ENCODE results near the gene SLC22A16.

SLC22A16 gene

DNA sequence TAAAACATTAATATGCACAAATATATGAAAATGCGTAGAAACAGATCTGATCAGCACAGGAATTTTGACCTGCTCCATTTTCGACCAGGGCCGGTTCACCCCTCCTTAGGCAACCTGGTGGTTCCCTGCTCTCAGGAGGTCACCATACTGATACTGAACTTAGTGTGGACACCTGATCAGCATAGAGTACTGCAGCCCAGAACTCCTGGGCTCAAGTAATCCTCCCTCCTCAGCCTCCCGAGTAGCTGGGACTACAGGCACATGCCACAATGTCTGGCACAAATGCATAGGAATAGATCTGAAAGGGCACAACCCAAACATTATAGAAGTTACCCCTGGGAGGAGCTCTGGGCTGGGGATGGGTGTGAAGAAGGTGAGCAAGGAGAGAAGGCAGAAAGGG is 36.4 kb downstream of the SLC22A16 start:
- DNase-seq = no peak

DNA sequence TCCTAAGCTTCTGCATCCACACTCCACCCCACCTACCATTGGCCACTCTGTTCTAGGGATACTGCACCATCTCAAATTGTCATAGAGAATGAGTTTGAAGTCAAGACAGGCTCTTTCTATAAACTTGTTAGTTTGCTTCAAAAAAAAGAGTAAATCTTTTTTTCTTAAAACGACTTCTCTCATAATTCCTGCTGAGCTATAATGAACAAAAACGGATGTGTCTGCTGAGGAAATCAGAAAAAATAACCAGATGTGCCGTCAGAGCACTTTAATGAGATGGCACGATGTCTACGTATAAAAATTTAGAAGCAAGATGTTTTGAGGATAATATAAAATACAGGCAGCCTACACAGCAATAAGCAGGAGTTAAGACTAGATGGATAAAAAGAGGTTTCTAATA is 37.1 kb downstream of the SLC22A16 start:
- DNase-seq = no peak

DNA sequence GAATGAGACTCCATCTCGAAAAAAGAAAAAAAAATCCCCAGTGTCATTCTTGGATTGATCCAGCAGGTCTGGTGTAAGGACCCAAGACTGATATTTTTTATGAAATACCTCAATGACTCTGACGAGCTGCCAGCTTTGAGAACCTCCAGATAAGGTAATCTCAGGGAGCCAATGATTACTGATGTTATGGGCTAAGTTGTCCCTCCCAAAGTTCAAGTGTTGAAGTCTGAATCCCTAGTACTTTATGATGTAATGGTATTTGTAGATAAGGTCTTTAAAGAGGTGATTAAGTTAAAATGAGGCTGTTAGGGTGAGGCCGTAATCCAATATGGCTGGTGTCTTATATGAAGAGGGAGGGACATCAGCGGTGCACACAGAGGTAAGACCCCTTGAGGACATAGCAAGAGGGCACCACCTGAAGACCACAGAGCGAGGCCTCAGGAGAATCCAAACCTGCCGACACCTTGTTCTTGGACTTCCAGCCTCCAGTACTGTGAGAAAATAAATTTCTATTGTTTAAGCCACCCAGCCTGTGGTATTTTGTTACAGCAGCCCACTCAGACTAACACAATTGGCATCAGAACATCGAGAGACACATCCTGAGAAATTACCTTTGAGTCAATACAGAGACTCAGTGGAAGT is 41.3 kb downstream of the SLC22A16 start:
- no peak for DNase-seq

DNA sequence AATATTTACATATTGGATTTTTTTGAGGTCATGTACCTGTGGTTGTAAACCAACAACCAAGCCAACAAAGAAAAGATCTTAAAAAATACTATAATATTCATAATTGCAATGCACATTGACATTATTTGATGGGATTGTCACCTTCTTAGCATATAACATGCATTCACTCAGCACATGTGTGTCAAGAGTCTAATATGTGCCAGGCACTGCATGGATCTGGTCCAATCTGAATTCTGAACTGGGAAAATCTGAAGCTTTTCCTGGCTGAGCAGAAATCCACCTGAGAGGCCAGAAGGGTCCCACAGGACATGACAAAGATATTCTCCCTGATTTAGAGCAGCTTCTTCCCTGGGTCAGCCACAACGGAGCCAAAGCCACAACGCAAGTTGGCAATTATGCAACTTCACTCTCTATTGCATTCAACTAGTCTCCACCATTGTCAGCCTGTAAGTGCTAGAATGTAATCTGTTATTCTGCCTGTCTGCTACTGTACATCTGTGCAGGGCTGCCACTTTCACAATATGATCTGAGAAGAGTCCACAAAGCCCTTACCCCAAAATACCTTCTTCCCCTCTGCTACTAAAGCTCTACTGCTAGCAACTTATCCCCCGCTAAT is 44.0 kb downstream of the SLC22A16 start:
- no peak for DNase-seq

DNA sequence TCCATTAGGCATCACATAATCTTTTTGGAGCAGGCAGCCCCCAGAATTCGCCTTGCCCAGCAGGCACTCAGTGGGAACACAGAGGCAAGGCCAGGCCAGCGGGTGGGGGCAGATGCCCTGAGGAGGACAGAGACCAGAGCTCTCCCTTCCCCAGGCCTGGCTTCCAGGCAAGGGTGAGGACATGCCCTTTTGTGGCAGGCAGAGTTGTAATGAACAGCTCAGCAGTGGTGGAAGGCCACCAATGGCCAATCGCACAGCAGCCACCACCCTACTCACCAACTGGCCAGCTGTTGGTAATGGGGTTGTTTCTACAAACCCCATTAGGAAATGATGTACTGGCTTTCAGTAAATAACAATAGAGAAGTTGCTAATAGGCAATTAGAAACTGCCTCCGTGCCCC is 45.7 kb downstream of the SLC22A16 start:
- no peak for DNase-seq

DNA sequence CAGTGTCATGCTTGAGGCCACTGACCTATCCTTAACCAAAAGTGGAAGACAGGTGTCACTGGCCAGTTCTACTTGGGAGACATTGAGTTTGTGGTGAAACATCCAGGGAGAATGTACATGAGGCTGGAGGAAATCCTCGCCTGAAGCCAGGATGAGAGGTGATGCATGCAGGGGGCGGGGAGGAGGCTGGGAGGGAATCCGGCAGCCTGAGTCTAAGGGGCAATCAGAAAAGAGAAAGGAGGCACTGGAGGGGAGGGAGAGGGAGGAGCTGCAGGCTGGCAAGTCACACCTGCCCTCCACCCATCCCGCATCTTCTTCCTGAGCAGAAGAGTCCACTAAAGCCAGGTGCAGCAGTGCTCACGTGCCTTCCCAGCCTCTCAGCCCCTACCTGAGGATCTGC is 46.2 kb downstream of the SLC22A16 start:
- DNase-seq = no peak

DNA sequence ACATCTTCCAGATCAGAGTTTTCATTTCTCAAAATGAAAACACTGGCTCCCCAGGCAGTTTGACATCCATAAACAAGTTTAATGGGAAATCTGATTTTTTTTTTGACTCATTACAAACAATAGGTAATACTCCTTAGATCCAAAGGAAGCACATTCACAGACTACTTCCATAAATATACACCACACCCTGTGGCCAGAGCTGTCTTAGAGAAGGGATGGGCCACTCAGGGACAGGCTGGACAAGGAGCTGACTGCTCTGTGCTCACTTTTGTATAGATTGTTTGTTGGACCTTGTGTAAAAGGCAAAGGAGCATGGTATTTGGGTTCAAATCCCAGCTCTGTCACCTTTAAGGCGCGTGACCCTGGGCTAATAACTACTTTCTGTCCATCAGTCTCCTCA is 48.3 kb downstream of the SLC22A16 start:
- DNase-seq = no peak

DNA sequence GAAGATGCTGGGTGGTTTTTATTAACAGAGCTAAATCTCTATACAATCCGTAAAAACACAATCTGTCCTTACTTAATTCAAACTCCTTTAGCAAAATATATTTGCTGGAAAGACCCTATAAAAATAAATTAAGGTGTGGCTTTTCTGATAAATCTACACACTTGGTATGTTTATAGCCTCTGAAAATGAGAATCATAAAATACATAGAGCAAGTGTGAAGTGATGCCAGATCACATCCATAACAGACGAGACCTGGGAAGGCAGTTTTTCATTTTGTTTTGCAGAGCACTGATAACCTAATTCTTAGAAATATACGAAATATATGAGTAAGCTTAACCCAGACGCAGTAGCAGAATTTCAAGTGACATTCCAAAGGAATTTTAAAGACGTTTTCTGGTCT is 50.6 kb downstream of the SLC22A16 start:
- DNase-seq = no peak

DNA sequence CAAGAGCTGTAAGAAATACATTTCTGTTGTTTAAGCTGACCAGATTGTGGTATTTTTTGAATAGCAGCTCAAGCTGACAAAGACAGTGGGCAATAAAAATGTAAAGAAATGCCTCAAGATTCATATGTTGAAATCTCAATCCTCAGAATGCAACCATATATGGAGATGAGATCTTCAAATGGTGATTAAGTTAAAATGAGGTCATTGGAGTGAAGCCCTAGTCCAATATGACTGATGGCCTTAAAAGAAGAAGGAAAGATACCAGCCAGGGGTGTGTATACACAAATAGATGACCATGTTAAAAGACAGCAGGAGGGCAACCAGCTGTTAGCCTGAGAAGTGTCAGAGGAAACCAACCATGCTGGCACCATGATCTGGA is 54.0 kb downstream of the SLC22A16 start:
- no peak for DNase-seq

DNA sequence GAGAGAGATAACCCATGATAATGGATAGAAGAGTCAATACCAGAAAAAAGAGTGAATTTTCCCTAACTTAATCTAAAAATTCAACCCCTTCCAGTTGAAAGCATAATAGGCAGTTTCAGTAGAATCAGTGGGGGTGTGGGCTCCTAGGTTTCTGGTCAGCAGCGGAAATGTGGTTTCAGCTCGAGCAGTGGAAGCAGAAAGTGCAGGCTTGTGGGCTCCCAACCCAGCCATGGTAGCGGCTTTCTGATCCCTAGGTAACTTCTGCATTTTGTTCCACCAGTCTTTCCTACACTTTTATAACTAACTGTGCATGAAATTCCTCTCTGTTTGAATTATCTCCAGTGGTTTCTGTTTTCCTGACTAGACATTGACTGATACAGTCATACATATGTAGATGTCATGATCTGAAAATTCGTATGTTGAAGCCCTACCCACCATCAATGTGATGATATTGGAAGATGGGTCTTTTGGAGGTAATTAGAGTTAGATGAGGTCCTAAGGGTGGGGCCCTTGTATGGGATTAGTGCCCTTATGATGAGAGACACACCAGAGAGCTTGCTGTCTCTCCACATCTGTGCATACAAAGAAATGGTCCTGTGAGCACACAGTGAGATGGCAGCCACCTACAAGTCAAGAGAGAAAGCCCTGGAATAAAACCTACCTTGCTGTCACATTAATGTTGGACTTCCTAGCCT is 54.5 kb downstream of the SLC22A16 start:
- DNase-seq = no peak

DNA sequence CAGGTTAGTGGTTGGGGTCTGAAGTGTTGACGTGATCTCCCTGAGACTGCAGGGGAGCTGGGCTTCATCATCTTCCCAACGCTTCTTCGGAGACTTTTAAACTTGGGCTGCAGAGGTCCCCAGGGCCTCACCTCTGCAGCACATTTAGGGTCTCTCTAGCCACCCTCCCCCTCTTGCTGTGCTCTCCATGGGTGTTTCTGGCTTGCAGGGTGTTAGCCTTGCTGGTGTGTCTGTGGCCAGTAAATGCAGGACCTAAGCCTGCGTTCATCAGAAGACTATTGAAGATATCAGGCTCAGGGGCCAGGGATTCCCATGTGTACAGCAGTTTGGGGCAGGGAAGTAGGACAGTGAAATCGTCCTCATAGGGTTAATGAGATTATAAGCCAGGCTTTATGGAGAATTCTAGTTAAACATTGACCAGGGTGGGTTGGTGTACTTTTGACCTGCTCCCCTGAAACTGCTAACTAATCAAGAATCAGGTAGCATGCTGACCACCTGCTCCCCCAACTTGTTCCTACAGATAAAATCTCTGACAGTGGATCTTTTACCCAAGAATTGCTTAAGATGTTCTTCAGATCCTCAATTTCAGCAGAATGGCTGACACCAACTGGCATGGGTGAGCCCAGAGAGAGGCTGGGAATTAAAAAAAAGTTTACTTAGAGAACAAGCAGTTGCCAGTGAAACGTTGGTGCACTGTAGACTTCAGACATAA is 57.2 kb downstream of the SLC22A16 start:
- DNase-seq = no peak

DNA sequence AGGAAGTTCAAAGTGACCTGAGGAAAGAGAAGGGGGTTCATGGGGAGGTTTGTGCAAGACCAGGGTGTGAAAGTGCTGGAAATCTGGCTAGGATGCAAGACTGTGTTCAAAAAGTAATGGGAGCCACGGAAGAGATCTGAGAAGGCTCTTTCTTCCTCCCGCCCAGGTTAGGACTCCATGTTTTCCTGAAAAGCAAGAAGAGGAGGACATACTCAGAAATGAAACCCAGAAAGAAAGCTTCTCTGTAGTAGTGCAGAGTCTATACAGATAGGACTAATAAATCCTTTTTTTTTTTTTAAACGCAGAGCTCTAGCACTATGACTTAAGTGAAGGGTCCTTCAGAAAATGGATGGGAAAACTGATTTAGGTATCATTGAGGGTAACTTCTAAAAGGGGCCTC is 57.8 kb downstream of the SLC22A16 start:
- no peak for DNase-seq

DNA sequence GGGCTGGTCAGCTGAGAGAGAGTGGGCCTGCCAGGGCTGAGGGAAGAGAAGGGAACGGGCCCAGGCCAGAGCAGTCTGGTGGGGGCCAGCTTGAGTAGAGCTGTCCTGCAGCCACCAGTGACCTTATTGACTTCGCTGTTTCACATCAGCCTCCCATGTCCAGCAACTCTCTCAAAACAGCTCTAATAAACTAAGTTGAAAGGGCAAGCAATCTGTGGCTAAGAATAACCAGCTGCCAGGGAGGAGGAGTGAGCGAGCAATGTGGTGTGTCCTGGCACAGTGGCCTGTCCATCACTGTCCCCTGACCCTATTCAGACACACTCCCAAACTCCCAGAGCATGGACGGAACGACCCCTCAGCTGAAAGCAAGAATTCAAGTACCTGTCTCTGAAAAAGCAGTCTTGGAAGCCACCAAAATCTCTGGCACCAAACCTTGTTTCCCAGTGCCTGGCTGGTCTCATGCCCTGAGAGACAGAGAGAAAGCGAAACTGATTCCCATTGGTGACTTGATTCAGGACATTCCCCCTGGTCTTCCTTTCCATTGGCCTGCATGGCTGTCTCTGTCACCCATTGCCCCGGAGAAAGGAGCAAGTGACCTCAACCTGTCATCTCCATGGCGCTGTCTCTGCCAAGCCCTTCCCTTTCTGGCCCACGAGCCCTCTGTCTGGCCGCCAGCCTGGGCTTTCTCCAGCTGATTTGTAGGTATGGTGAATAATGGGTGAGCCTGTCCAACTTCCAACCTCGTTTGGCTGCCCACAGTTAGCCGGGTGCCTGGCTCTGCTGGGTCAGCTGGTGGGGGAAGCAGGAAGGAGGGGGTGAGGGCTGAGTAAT is 61.1 kb downstream of the SLC22A16 start, which contains the start of gene DDO:
DDO (minus strand) TSS at position 490 of the 831 bp plus-strand sequence. CDS start 2,113 bp downstream, outside the sequence.
- no peak for DNase-seq

DNA sequence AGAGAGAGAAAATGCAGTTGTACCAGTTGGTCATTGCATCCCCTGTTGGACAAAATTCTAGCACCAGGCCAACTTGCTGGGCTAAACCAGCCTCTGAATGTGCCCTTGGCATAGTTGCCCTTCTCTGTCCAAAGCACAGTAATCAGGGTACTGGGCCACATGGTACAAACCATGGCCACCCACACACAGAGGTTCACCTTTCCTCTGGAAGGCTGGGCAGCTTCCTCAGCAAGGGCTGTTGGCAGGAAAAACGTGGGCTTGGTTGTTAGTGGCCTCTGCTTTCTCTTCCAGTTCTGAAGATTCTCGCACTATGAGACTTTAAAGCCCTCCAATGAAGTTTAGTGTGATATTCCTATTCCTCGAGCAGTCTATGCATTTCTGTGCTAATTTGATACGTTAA is 61.7 kb downstream of the SLC22A16 start:
- DNase-seq = no peak

DNA sequence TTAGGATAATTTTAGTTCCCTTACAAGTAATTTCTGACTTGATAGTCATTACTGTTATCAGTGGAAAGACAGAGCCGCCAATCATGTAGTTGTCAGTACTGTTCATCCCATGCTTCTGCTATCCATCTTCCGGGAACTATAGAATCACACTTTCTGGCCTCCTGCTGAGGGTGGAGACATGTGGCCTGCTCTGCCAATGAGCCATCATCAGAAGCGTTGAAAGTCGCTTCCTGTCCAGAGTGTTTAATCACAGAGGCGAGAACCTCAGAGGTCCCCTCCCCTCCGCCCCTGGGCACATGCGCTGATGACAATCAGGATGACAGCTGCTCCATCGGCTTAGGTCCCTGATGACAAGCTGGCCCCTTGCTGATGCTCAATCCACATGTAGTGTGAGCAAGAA is 64.1 kb downstream of the SLC22A16 start:
- no peak for DNase-seq

DNA sequence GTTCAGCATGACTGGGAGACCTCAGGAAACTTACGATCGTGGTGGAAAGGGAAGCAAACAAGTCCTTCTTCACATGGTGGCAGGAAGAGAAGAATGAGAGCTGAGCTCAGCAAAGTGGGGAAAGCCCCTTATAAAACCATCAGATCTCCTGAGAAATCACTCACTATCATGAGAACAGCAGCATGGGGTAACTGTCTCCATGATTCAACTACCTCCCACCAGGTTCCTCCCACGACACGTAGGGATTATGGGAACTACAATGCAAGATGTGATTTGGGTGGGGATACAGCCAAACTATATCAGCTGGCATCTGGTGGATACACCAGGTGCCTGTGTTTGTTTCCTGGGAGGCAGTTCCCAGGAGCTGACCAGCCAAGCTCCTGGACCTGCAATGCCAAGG is 65.9 kb downstream of the SLC22A16 start:
- DNase-seq = no peak

DNA sequence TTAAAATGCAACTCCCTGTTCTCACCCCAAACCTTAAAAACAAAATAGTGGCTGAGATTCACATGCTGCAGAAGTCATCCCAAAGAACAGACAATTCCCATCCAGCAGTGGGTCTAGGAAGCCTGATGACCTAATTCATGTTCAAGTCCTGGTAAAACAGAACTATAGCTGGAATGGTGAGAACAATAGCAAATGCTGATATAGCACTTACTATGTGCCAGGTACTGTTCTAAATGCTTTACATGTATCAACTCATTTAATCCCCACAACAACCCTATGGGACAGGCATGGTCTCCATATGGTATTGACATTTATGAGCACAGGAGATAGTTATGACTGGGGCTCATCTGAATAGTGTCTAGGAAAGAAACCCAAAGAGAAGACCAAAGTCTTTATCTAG is 66.6 kb downstream of the SLC22A16 start:
- DNase-seq = no peak

DNA sequence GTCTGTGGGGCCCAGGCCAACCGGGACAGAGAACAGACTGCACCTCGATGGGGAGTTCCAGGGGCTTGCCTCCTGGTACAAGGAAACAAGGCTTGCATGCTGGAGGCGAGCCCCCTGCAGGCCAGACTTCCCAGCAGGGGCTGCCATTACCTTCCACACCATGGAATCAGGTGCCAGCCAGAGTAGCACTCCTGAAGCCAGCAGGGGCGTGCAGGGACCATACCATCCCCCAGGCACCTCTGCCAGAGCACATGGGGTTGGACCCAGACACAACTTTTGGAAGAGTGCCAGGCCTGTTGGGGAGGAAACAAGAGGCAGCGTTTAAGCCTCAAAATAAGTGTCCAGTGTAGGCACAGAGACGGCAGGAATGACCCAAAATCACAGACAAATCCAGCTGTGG is 67.5 kb downstream of the SLC22A16 start:
- DNase-seq = no peak

DNA sequence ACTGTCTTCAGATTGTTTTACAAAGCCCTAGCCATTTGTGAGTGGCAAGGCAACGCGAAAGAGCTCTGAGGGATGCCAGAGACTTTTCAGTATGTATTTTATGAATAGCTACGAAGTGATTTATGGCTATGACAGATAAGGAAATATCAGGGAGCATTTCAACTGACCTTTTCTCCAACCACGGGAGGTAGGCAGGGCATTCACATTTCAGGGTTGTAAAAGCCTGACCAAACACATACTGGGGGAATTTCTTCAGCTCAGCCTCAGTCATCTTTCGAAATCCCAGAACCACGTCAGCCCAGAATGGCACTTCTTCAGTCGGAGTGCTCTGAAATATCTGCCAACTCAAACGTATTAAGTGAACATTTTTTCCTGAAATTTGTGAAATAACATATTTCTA is 71.8 kb downstream of the SLC22A16 start:
- no peak for DNase-seq

DNA sequence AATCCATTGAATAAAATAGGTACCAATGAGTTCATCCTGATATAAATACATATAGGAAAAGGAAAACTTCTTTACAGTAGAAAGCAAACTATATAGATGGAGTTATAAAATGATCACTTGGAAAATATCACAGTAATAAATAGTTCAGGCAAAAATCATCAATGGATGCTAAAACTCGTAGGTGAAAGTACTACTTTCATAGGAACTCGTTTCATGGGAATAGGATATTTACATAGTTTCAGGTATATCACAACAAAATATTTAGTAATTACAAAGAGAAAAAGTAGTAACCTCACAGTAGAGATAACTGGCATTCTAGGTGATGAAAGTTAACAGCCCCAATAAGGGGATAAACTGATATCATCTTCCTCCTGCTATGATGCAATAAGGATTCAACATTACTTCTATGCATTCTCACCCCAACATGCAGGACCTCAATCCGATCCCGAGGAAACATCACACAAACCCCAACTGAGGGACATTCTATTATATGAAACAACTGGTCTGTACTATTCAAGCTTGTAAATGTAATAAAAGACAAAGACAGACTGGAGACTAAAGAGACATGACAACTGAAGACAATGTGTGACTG is 74.7 kb downstream of the SLC22A16 start:
- no peak for DNase-seq

DNA sequence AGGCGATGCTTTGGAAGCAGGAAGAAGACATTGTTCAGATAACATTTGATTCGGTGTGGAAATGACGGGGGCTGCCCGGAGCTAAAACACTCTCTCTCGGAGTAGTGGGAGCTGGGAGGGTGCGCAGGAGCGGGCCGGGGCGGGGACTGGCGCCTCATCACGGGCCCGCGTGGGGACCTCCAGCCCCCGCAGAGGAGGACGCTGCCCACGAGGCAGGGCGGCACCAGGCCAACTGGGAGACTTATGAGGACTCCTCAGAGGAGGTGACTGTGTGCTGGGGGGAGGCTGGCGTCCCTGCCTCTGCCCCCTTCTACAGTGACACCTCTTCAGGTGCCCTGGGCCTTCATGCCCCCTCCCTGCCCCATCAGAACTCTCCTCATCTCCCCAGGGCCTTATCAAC is 76.2 kb downstream of the SLC22A16 start:
- no peak for DNase-seq

Data from SW 1271 (cell line).